ENCODE measurements around the gene CBLC. TPM values are rescaled to one million over a fixed set of nuclear protein-coding genes. Genes with fewer than 3 reads are reported as not detected.

The CBLC gene
- total RNA-seq, 1 experiment from 2014 or later = 15.9 TPM

DNA sequence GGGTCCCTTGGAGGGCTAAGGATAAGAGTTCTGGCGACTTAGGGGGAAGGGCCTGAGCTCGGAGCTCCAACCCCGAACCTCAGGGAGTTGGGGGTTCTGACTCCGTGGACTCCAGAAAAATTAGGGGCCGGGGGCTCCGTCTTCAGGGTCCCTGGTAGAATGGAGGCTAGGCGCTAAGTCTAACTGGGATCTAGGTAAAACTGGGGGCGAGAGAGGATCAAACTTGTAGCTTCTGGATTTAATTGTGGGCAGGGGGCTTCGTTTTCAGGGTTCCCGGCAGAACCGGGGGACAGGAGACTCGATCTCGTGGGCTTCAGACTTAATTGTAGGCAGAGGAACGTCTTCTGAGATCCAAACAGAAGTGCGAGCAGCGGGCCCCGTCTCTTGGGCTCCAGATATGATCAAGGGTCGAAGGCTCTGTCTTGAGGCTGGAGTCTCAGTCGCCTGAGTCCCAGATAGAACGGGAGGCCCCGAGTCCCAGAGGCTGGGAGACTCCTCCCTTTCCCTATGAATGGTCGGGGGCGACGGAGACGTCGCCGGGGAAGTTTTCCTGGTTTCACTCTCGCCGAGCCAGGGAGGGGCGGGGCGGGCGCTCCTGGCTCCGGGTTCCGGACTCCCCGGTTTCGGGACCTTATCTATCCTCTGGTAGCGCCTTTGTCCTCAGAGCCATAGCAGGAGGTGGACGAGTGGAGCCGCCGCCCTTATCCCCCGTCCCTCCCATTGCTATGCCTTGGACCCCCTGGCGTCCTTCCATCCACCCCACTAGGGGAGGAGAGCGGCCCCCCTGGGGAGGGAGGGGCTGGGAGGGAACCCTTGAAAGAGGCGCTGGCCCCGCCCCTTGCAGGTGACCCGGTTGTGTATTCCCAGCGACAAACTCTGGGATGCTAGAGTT lies 69.7 kb downstream of the CBLC start:
- Histone ChIP-seq H2BK12ac (ENCODE audit: insufficient read length, low read depth, low read length) (peak overlapping the region; percentile 7), H2AFZ (ENCODE audit: low read length) (no peak overlapping the region), H3K79me1 (ENCODE audit: insufficient read depth, low read depth, low read length, poor library complexity, severe bottlenecking) (peaks cover 7% of the 10 kb centered on the region), H4K5ac (ENCODE audit: insufficient read length, low read depth, low read length) (no peak overlapping the region), H3K56ac (ENCODE audit: insufficient read length, low read depth, low read length) (no peak overlapping the region), H3K27ac (ENCODE audit: insufficient read length, low read depth, low read length) (peak overlapping the region; percentile 31), H3T11ph (ENCODE audit: low read length) (no peak overlapping the region), H4K8ac (replicated peaks; ENCODE audit: insufficient read length, low read depth, low read length) (no peak overlapping the region), H4K20me1 (ENCODE audit: control insufficient read depth, insufficient read depth, insufficient read length) (no peaks in the 10 kb centered on the region), H3K23me2 (ENCODE audit: insufficient read length, low read depth, low read length, poor library complexity, severe bottlenecking) (peaks cover 23% of the 10 kb centered on the region), H3K23ac (ENCODE audit: insufficient read length, low read depth, low read length) (no peak overlapping the region), H3K18ac (ENCODE audit: insufficient read length, low read depth, low read length) (peak overlapping the region; percentile 45), H3K14ac (ENCODE audit: insufficient read depth, low read length) (peak overlapping the region; percentile 18), H4K91ac (ENCODE audit: insufficient read length, low read depth, low read length) (peak overlapping the region; percentile 82), H2BK120ac (ENCODE audit: low read depth, low read length, poor library complexity, severe bottlenecking) (peak overlapping the region; percentile 72), H3K4me2 (ENCODE audit: insufficient read depth, insufficient read length, low read length) (peak overlapping the region; percentile 76), H2BK20ac (ENCODE audit: low read depth, low read length, poor library complexity, severe bottlenecking) (no peak overlapping the region), H3K79me2 (ENCODE audit: insufficient read depth, low read length) (peaks cover 30% of the 10 kb centered on the region; the same call in 1 of the 2 replicates), H2AK5ac (ENCODE audit: insufficient read length, low read length) (peak overlapping the region; percentile 24), H2BK5ac (ENCODE audit: insufficient read length, low read length) (peak overlapping the region; percentile 46), H2BK15ac (ENCODE audit: low read depth, low read length) (no peak overlapping the region), H3K9me3 (ENCODE audit: control insufficient read depth, low read depth, low read length) (no peaks in the 10 kb centered on the region), H3K9ac (ENCODE audit: extremely low read depth, insufficient read length, low read length) (peak overlapping the region; percentile 62), H3K4ac (ENCODE audit: low read depth, low read length) (peak overlapping the region; percentile 62; the same call in 1 of the 2 replicates), H3K4me1 (ENCODE audit: insufficient read depth, low read length) (peaks cover 5% of the 10 kb centered on the region; the same call in 1 of the 2 replicates), H3K27me3 (ENCODE audit: insufficient read depth, low read length) (no peaks in the 10 kb centered on the region)
- H3K27me3 Mint-ChIP-seq (ENCODE audit: low read depth) = peaks cover 3% of the 10 kb centered on the region
- TF ChIP-seq, protein P1, sequence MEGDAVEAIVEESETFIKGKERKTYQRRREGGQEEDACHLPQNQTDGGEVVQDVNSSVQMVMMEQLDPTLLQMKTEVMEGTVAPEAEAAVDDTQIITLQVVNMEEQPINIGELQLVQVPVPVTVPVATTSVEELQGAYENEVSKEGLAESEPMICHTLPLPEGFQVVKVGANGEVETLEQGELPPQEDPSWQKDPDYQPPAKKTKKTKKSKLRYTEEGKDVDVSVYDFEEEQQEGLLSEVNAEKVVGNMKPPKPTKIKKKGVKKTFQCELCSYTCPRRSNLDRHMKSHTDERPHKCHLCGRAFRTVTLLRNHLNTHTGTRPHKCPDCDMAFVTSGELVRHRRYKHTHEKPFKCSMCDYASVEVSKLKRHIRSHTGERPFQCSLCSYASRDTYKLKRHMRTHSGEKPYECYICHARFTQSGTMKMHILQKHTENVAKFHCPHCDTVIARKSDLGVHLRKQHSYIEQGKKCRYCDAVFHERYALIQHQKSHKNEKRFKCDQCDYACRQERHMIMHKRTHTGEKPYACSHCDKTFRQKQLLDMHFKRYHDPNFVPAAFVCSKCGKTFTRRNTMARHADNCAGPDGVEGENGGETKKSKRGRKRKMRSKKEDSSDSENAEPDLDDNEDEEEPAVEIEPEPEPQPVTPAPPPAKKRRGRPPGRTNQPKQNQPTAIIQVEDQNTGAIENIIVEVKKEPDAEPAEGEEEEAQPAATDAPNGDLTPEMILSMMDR (conservative IDR thresholded peaks at IDR 0.05) = no peak
- peak; percentile 81 for DNase-seq
- H3K4me1 Mint-ChIP-seq = peaks cover 26 to 42% of the 10 kb centered on the region in 2 experiments
- H3K36me3 Mint-ChIP-seq (ENCODE audit: insufficient read depth in 1 of 3, low read depth in 3 of 3) = peaks cover 9 to 29% (median 17%) of the 10 kb centered on the region in 3 experiments; a peak in 6 of 7 replicates
- H3K27ac Mint-ChIP-seq = peak overlapping the region; percentile 97 to 100 (median 98)
- no CpG with 5 or more reads among the region's 47 CpGs for WGBS (ENCODE audit: extremely low coverage, insufficient read length, low lambda C conversion rate)
- H3K4me3 Mint-ChIP-seq = peak overlapping the region; percentile 89 to 96
- H3K9me3 Mint-ChIP-seq = peaks cover 0 to 8% of the 10 kb centered on the region in 2 experiments; a peak in 3 of 5 replicates
